DOHH2 (cell line): ENCODE results near the gene WNT2.

Source experiments
- CTCF ChIP-seq: fragments of 200-600 bp; sonication (generic); IDR thresholded peaks from one replicate; pipeline ENCODE4 v1.5.1; 2014; ENCODE audit warnings: antibody characterized with exemption, mild to moderate bottlenecking, low read depth, low read length; ENCODE audit not compliant: poor library complexity, severe bottlenecking
- EZH2phosphoT487 ChIP-seq: fragments of 200-600 bp; sonication (generic); IDR thresholded peaks from 2 replicates; pipeline ENCODE4 v1.6.1; 2017; ENCODE audit warnings: borderline replicate concordance, mild to moderate bottlenecking, antibody characterized with exemption, low read length, moderate library complexity, mixed read lengths

- TF ChIP-seq CTCF = no peak
- TF ChIP-seq EZH2phosphoT487 = no peak
Measured at GRCh38 chr7:117241088-117241487, 81.8 kb downstream of the WNT2 start.
